DMS153 treated with DMSO at 0.1 percent for 48 hours (cell line): ENCODE results near the gene CUEDC2.

Source experiments
- DNase-seq: peaks from one replicate; lab custom pipeline; 2025; ENCODE audit not compliant: unreplicated experiment; lab: John Stamatoyannopoulos, UW

Gene CUEDC2

GRCh38 chr10:102426803-102427287, 5.5 kb downstream of the CUEDC2 start:
- DNase-seq: no peak

- DNase-seq: no peak
Measured at GRCh38 chr10:102425444-102425843, 6.9 kb downstream of the CUEDC2 start.

GRCh38 chr10:102424916-102425315, 7.5 kb downstream of the CUEDC2 start:
- DNase-seq: no peak

GRCh38 chr10:102424145-102424544, 8.2 kb downstream of the CUEDC2 start:
- no peak for DNase-seq

- no peak for DNase-seq
Measured at GRCh38 chr10:102423372-102423968, 8.9 kb downstream of the CUEDC2 start.

- peak; percentile 51 for DNase-seq
Measured at GRCh38 chr10:102422545-102423129, 9.7 kb downstream of the CUEDC2 start.

- DNase-seq: no peak
Measured at GRCh38 chr10:102421757-102422512, 10.4 kb downstream of the CUEDC2 start.

- DNase-seq: no peak
Measured at GRCh38 chr10:102421507-102421756, 10.9 kb downstream of the CUEDC2 start.

- peak; percentile 97 for DNase-seq
Measured at GRCh38 chr10:102420714-102421506, 11.5 kb downstream of the CUEDC2 start, which contains the start of gene FBXL15. TSS of gene FBXL15 (plus strand) at chr10:102420836. CDS start at chr10:102421130, 294 bp downstream.

GRCh38 chr10:102420181-102420713, 12.1 kb downstream of the CUEDC2 start:
- no peak for DNase-seq

GRCh38 chr10:102419269-102420180, 12.8 kb downstream of the CUEDC2 start:
- peak; percentile 78 for DNase-seq

- peak; percentile 78 for DNase-seq
Measured at GRCh38 chr10:102418622-102419268, 13.6 kb downstream of the CUEDC2 start, which contains the start of gene PSD. TSS of gene PSD (minus strand) at chr10:102418785. CDS start at chr10:102417038, 1,747 bp downstream.

- DNase-seq: no peak
Measured at GRCh38 chr10:102416695-102417094, 15.7 kb downstream of the CUEDC2 start.

GRCh38 chr10:102416283-102416682, 16.1 kb downstream of the CUEDC2 start:
- DNase-seq: no peak

- no peak for DNase-seq
Measured at GRCh38 chr10:102414749-102415148, 17.6 kb downstream of the CUEDC2 start.

- no peak for DNase-seq
Measured at GRCh38 chr10:102413806-102414561, 18.4 kb downstream of the CUEDC2 start.

GRCh38 chr10:102413053-102413705, 19.2 kb downstream of the CUEDC2 start:
- DNase-seq: peak; percentile 86

- DNase-seq: no peak
Measured at GRCh38 chr10:102412293-102412692, 20.1 kb downstream of the CUEDC2 start.
